ENCODE results near the gene FAF2. TPM values are rescaled to one million over a fixed set of nuclear protein-coding genes. Genes with fewer than 3 reads are reported as not detected.

FAF2 gene
- polyA plus RNA-seq, 1 experiment, result 68.7 TPM

- no peaks in the 10 kb centered on the region for H3K9me3 ChIP-seq (ENCODE audit: control insufficient read depth, insufficient read depth, low read length)
- H3K27me3 ChIP-seq (ENCODE audit: control insufficient read depth, insufficient read depth, low read length), result no peaks in the 10 kb centered on the region
- H3K4me3 ChIP-seq (ENCODE audit: low read depth, low read length), result no peak overlapping the region
- no peak for DNase-seq (ENCODE audit: low read depth, low spot score)
- no peak for TF ChIP-seq CTCF (IDR thresholded peaks at IDR 0.05; ENCODE audit: low read depth, low read length)
- CTCF ChIA-PET, result no interaction called here
- POLR2A ChIA-PET, result no interaction called here
- no peak overlapping the region for H3K27ac ChIP-seq (ENCODE audit: low read depth, low read length)
Measured at GRCh38 chr5:176497852-176498251, 49.7 kb downstream of the FAF2 start.

GRCh38 chr5:176499273-176499672 lies 51.1 kb downstream of the FAF2 start:
- no peak for TF ChIP-seq CTCF (IDR thresholded peaks at IDR 0.05; ENCODE audit: low read depth, low read length)
- no peak overlapping the region for H3K27ac ChIP-seq (ENCODE audit: low read depth, low read length)
- CTCF ChIA-PET, result interaction anchor here (2.1 kb wide), 1 partner anchor 51 kb away, joined by 7 read pairs; the partner anchor contains the start of gene FAF2
- POLR2A ChIA-PET, result no interaction called here
- H3K9me3 ChIP-seq (ENCODE audit: control insufficient read depth, insufficient read depth, low read length), result no peaks in the 10 kb centered on the region
- H3K4me3 ChIP-seq (ENCODE audit: low read depth, low read length), result no peak overlapping the region
- no peak for DNase-seq (ENCODE audit: low read depth, low spot score)
- H3K27me3 ChIP-seq (ENCODE audit: control insufficient read depth, insufficient read depth, low read length), result no peaks in the 10 kb centered on the region

- no peak for TF ChIP-seq CTCF (IDR thresholded peaks at IDR 0.05; ENCODE audit: low read depth, low read length)
- no peaks in the 10 kb centered on the region for H3K9me3 ChIP-seq (ENCODE audit: control insufficient read depth, insufficient read depth, low read length)
- no peak overlapping the region for H3K27ac ChIP-seq (ENCODE audit: low read depth, low read length)
- no peak overlapping the region for H3K4me3 ChIP-seq (ENCODE audit: low read depth, low read length)
- ChIA-PET POLR2A (interaction anchor here (1.5 kb wide), 2 partner anchors 9 to 34 kb away, joined by 4 to 9 read pairs; no protein-coding TSS in a partner anchor), CTCF (interaction anchor here (0.6 kb wide), 1 partner anchor 43 kb away, joined by 4 read pairs; no protein-coding TSS in a partner anchor)
- no peak for DNase-seq (ENCODE audit: low read depth, low spot score)
- no peaks in the 10 kb centered on the region for H3K27me3 ChIP-seq (ENCODE audit: control insufficient read depth, insufficient read depth, low read length)
Measured at GRCh38 chr5:176500511-176500910, 52.3 kb downstream of the FAF2 start.

GRCh38 chr5:176501333-176501732 lies 53.1 kb downstream of the FAF2 start:
- Histone ChIP-seq H3K27ac (ENCODE audit: low read depth, low read length) (no peak overlapping the region), H3K27me3 (ENCODE audit: control insufficient read depth, insufficient read depth, low read length) (no peaks in the 10 kb centered on the region), H3K4me3 (ENCODE audit: low read depth, low read length) (no peak overlapping the region), H3K9me3 (ENCODE audit: control insufficient read depth, insufficient read depth, low read length) (no peaks in the 10 kb centered on the region)
- CTCF ChIA-PET, result interaction anchor here (0.7 to 1.1 kb wide), 3 partner anchors 54 to 86 kb away, joined by 4 to 8 read pairs (median 5); no protein-coding TSS in a partner anchor
- peak; percentile 53 for DNase-seq (ENCODE audit: low read depth, low spot score)
- POLR2A ChIA-PET, result interaction anchor here (0.6 to 1.5 kb wide), 5 partner anchors 10 to 397 kb away, joined by 3 to 9 read pairs (median 6); partner anchors contain the start of gene RNF44
- TF ChIP-seq CTCF (IDR thresholded peaks at IDR 0.05; ENCODE audit: low read depth, low read length), result no peak

- no peaks in the 10 kb centered on the region for H3K9me3 ChIP-seq (ENCODE audit: control insufficient read depth, insufficient read depth, low read length)
- CTCF ChIA-PET, result no interaction called here
Measured at GRCh38 chr5:176503496-176503895, 55.3 kb downstream of the FAF2 start.

More at GRCh38 chr5:176503496-176503895, 55.3 kb downstream of the FAF2 start:
- no peak for DNase-seq (ENCODE audit: low read depth, low spot score)
- no peak for TF ChIP-seq CTCF (IDR thresholded peaks at IDR 0.05; ENCODE audit: low read depth, low read length)
- Histone ChIP-seq H3K27me3 (ENCODE audit: control insufficient read depth, insufficient read depth, low read length) (no peaks in the 10 kb centered on the region), H3K27ac (ENCODE audit: low read depth, low read length) (no peak overlapping the region), H3K4me3 (ENCODE audit: low read depth, low read length) (no peak overlapping the region)
- POLR2A ChIA-PET, result no interaction called here

Data from AG04450 (cell line).